BJ (cell line): ENCODE results near the gene SDK1. TPM values are rescaled to one million over a fixed set of nuclear protein-coding genes. Genes with fewer than 3 reads are reported as not detected.

Source experiments
- CTCF ChIA-PET: fragments of 350-600 bp; formaldehyde crosslinking; extraction: SDS; loops from one replicate; lab custom pipeline; 2021; ENCODE audit warnings: antibody characterized with exemption, inconsistent platforms; lab: Yijun Ruan, JAX
- POLR2A ChIA-PET: fragments of 300-600 bp; sonication (Branson Sonifier 250); formaldehyde crosslinking; extraction: SDS; loops from one replicate; lab custom pipeline; 2021; ENCODE audit warnings: antibody characterized with exemption; lab: Charles Lee
- DNase-seq: peaks from one replicate; pipeline ENCODE4 v3.0.0-alpha.2; 2011; ENCODE audit warnings: low read depth
- H3K27me3 ChIP-seq: 2 replicates; pipeline ENCODE4 v1.6.0; 2011; ENCODE audit warnings: low read length; ENCODE audit not compliant: control insufficient read depth, insufficient read depth
- H3K36me3 ChIP-seq: 2 replicates; pipeline ENCODE4 v1.5.1; 2011; ENCODE audit warnings: low read length; ENCODE audit not compliant: control insufficient read depth, insufficient read depth
- H3K4me3 ChIP-seq: 2 replicates; pipeline ENCODE4 v1.5.1; 2011; ENCODE audit warnings: low read depth, mild to moderate bottlenecking, control low read depth, low read length
- CTCF ChIP-seq: IDR thresholded peaks from 2 replicates; pipeline ENCODE4 v1.5.1; 2011; ENCODE audit warnings: low read depth, mild to moderate bottlenecking, control low read depth, inconsistent platforms, low read length, moderate library complexity; ENCODE audit not compliant: insufficient read depth
- polyA plus RNA-seq: library from polyadenylated mRNA; depleted of rRNA; stranded (reverse); fragments of >200 nt; gene quantifications from 2 replicates; pipeline ENCODE4 v1.2.3, GENCODE V29; 2011

The SDK1 gene
- polyA plus RNA-seq, 1 experiment = 0.01 TPM

- no peak overlapping the region for H3K4me3 ChIP-seq
- ChIA-PET POLR2A (no interaction called here), CTCF (no interaction called here)
- no peak for TF ChIP-seq CTCF
- DNase-seq = no peak
- H3K36me3 ChIP-seq = no peaks in the 10 kb centered on the region
- H3K27me3 ChIP-seq = no peaks in the 10 kb centered on the region
Observed at GRCh38 chr7:3591219-3591618, 290.2 kb downstream of the SDK1 start.

DNA sequence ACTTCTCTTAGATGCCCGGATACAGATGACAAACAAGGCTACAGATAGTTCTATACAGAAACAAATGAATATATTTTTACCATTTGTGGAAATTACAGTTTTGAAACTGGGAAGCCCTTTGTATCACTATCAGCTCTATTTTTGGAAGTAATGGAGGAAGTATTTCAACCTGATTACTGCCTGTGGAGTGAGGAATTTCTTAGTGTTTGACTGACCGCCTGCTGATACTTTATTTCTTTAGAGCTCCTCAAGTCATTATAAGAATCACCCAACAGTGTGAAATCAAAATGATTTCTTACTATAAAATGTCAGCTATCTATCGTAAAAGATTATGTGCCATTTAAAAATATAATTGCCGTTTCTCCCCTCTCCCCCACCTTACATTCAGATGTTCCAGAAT, 290.9 kb downstream of the SDK1 start:
- Histone ChIP-seq H3K27me3 (no peaks in the 10 kb centered on the region), H3K4me3 (no peak overlapping the region), H3K36me3 (no peaks in the 10 kb centered on the region)
- no peak for TF ChIP-seq CTCF
- ChIA-PET POLR2A (no interaction called here), CTCF (no interaction called here)
- no peak for DNase-seq

GRCh38 chr7:3592401-3593134, 291.5 kb downstream of the SDK1 start:
- Histone ChIP-seq H3K27me3 (no peaks in the 10 kb centered on the region), H3K4me3 (no peak overlapping the region), H3K36me3 (no peaks in the 10 kb centered on the region)
- no peak for TF ChIP-seq CTCF
- CTCF ChIA-PET = no interaction called here
- DNase-seq = no peak
- POLR2A ChIA-PET = no interaction called here

DNA sequence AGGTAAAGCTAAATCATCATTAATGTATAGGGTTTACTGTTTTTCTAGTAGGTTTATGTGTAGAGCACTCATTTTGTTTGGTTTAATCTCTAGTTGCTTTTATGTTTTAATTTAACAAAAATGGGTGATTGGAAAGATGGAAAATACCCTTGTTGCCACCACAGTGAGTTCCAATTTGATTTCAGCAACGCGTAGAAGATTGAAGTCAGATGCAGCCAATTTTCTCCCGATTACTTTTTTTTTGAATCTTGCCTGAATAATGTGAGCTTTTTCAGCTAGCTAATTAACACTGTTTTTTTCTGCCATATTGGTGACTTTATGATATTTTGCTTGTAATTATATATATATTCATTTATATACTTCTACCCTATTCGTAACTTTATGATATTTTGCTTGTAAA, 293.8 kb downstream of the SDK1 start:
- no peak for DNase-seq
- H3K36me3 ChIP-seq = no peaks in the 10 kb centered on the region
- ChIA-PET CTCF (no interaction called here), POLR2A (no interaction called here)
- H3K4me3 ChIP-seq = no peak overlapping the region
- no peak for TF ChIP-seq CTCF
- H3K27me3 ChIP-seq = no peaks in the 10 kb centered on the region

- ChIA-PET CTCF (no interaction called here), POLR2A (no interaction called here)
- TF ChIP-seq CTCF = no peak
Observed at GRCh38 chr7:3598854-3599253, 297.8 kb downstream of the SDK1 start.

More at GRCh38 chr7:3598854-3599253, 297.8 kb downstream of the SDK1 start:
- Histone ChIP-seq H3K4me3 (no peak overlapping the region), H3K27me3 (no peaks in the 10 kb centered on the region), H3K36me3 (no peaks in the 10 kb centered on the region)
- DNase-seq = no peak
